ENCODE results near the gene CHFR. TPM values are rescaled to one million over a fixed set of nuclear protein-coding genes. Genes with fewer than 3 reads are reported as not detected.

Gene CHFR
- total RNA-seq, 1 experiment from 2014 or later = 53.3 TPM

DNA sequence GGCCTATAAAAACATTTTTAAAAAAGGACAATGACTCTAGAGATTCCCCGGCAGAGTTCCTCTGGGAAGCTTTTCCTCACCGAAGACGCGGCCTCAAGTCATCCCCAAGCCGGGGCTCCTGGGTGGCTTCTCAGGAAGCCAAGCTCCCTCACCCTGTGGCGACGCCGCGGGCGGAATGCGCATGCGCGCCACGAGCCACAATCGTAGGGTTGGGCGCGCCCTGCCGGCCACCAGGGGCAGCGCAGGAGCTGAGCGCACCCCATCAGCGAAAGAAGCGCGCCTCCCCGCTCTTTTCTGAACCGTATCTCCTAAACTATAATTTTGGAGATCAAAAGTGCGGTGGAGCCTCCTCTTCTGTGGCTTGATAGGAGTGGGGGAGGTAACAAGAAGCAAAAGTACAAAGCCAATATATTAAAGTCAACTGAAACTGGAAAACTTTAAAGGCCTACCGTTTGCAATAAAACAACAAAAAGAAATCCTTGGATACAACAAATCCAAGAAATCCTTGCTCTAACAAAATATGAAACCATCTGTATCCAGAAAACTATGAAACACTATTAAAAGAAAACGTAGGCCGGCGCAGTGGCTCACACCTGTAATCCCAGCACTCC, 17.4 kb upstream of the CHFR start:
- Histone ChIP-seq H4K5ac (ENCODE audit: insufficient read length, low read depth, low read length) (no peak overlapping the region), H3K14ac (ENCODE audit: insufficient read depth, low read length) (no peak overlapping the region), H3K23me2 (ENCODE audit: insufficient read length, low read depth, low read length, poor library complexity, severe bottlenecking) (peaks cover 7% of the 10 kb centered on the region), H2AFZ (ENCODE audit: low read length) (no peak overlapping the region), H2BK12ac (ENCODE audit: insufficient read length, low read depth, low read length) (no peak overlapping the region), H3K79me1 (ENCODE audit: insufficient read depth, low read depth, low read length, poor library complexity, severe bottlenecking) (no peaks in the 10 kb centered on the region), H4K8ac (replicated peaks; ENCODE audit: insufficient read length, low read depth, low read length) (no peak overlapping the region), H3K4me1 (ENCODE audit: insufficient read depth, low read length) (no peaks in the 10 kb centered on the region), H3K56ac (ENCODE audit: insufficient read length, low read depth, low read length) (no peak overlapping the region), H3K9me3 (ENCODE audit: control insufficient read depth, low read depth, low read length) (no peaks in the 10 kb centered on the region), H3K79me2 (ENCODE audit: insufficient read depth, low read length) (no peaks in the 10 kb centered on the region), H3K18ac (ENCODE audit: insufficient read length, low read depth, low read length) (no peak overlapping the region), H3K23ac (ENCODE audit: insufficient read length, low read depth, low read length) (no peak overlapping the region), H3K4ac (ENCODE audit: low read depth, low read length) (no peak overlapping the region), H3T11ph (ENCODE audit: low read length) (no peak overlapping the region), H3K4me2 (ENCODE audit: insufficient read depth, insufficient read length, low read length) (no peak overlapping the region), H4K20me1 (ENCODE audit: control insufficient read depth, insufficient read depth, insufficient read length) (peaks cover 2% of the 10 kb centered on the region), H3K27ac (ENCODE audit: insufficient read length, low read depth, low read length) (no peak overlapping the region), H3K27me3 (ENCODE audit: insufficient read depth, low read length) (no peaks in the 10 kb centered on the region), H2BK20ac (ENCODE audit: low read depth, low read length, poor library complexity, severe bottlenecking) (no peak overlapping the region), H2BK15ac (ENCODE audit: low read depth, low read length) (no peak overlapping the region), H2AK5ac (ENCODE audit: insufficient read length, low read length) (no peak overlapping the region), H3K9ac (ENCODE audit: extremely low read depth, insufficient read length, low read length) (no peak overlapping the region), H2BK5ac (ENCODE audit: insufficient read length, low read length) (no peak overlapping the region), H4K91ac (ENCODE audit: insufficient read length, low read depth, low read length) (no peak overlapping the region), H2BK120ac (ENCODE audit: low read depth, low read length, poor library complexity, severe bottlenecking) (no peak overlapping the region)
- H3K36me3 Mint-ChIP-seq (ENCODE audit: insufficient read depth in 1 of 3, low read depth in 3 of 3) = no peaks in the 10 kb centered on the region; a peak in 1 of 7 replicates
- peaks cover 30% of the 10 kb centered on the region for H3K27me3 Mint-ChIP-seq (ENCODE audit: low read depth)
- peak; percentile 94 for DNase-seq
- peak; percentile 95 for TF ChIP-seq CTCF (conservative IDR thresholded peaks at IDR 0.05)
- no CpG with 5 or more reads among the region's 30 CpGs for WGBS (ENCODE audit: extremely low coverage, insufficient read length, low lambda C conversion rate)
- H3K9me3 Mint-ChIP-seq = peaks cover 0 to 3% of the 10 kb centered on the region in 2 experiments; a peak in 2 of 5 replicates
- peak overlapping the region; percentile 37 to 57; a peak in 2 of 5 replicates for H3K4me3 Mint-ChIP-seq
- peaks cover 5 to 14% of the 10 kb centered on the region in 2 experiments; a peak in 3 of 4 replicates for H3K4me1 Mint-ChIP-seq
- peak overlapping the region in 1 of 3 experiments; percentile 62; a peak in 1 of 7 replicates for H3K27ac Mint-ChIP-seq

All from H9 (cell line).